CD14-positive monocyte (primary cell): ENCODE data around the gene TEN1. TPM values are rescaled to one million over a fixed set of nuclear protein-coding genes. Genes with fewer than 3 reads are reported as not detected.

Experiments used
- DNase-seq, 3 donors: peaks; one replicate each; pipeline ENCODE4 v3.0.0-alpha.2; 2011 to 2022
- H2AFZ ChIP-seq: 2 replicates; pipeline ENCODE4 v1.6.0; 2012; ENCODE audit warnings: mild to moderate bottlenecking, low read depth, low read length, inconsistent platforms; ENCODE audit not compliant: insufficient read depth, poor library complexity, severe bottlenecking
- H3K27ac ChIP-seq, 2 donors: 1 replicate in 1 of 2; 2 replicates in 1 of 2; pipeline ENCODE4 v1.5.1; 2012 to 2013; ENCODE audit warnings: low read length in 2 of 2, control low read depth in 1 of 2, inconsistent platforms in 1 of 2, low read depth in 1 of 2, mild to moderate bottlenecking in 1 of 2
- H3K27me3 ChIP-seq, 2 donors: one replicate each; pipeline versions ENCODE4 v1.6.0 to v1.6.1; 2011 to 2013; ENCODE audit warnings: low read length in 2 of 2; ENCODE audit not compliant: control insufficient read depth in 2 of 2, insufficient read depth in 2 of 2
- H3K36me3 ChIP-seq, 2 donors: replicated peaks in 1 of 2; 1 replicate in 1 of 2; 2 replicates in 1 of 2; pipeline versions ENCODE4 v1.5.1 to v1.6.1; 2012 to 2013; ENCODE audit warnings: low read length in 2 of 2, control low read depth in 1 of 2, inconsistent platforms in 1 of 2, mild to moderate bottlenecking in 1 of 2; ENCODE audit not compliant: insufficient read depth in 2 of 2, control insufficient read depth in 1 of 2
- H3K4me1 ChIP-seq, 2 donors: 1 replicate in 1 of 2; 2 replicates in 1 of 2; pipeline versions ENCODE4 v1.5.1 to v1.6.1; 2012 to 2013; ENCODE audit warnings: low read length in 2 of 2, control low read depth in 1 of 2, inconsistent platforms in 1 of 2, mild to moderate bottlenecking in 1 of 2, moderate library complexity in 1 of 2; ENCODE audit not compliant: insufficient read depth in 2 of 2, control insufficient read depth in 1 of 2
- H3K4me2 ChIP-seq: replicated peaks from 2 replicates; pipeline ENCODE3; 2012; ENCODE audit warnings: low read length, moderate library complexity, mild to moderate bottlenecking; ENCODE audit not compliant: poor library complexity, severe bottlenecking; ENCODE audit errors: extremely low read depth
- H3K4me3 ChIP-seq, 3 experiments: fragments of 200-600 bp in 1 of 3; sonication (generic) in 1 of 3; replicated peaks in 1 of 3; 1 replicate in 2 of 3; 2 replicates in 1 of 3; pipeline ENCODE4 v1.5.1; 2011 to 2013; ENCODE audit warnings: low read length in 3 of 3, mild to moderate bottlenecking in 3 of 3, control low read depth in 2 of 3, low read depth in 2 of 3, inconsistent platforms in 1 of 3, moderate library complexity in 1 of 3
- H3K79me2 ChIP-seq: 2 replicates; pipeline ENCODE4 v1.6.0; 2012; ENCODE audit warnings: mild to moderate bottlenecking, control low read depth, inconsistent platforms, low read length, moderate library complexity; ENCODE audit not compliant: insufficient read depth
- H3K9ac ChIP-seq: 2 replicates; pipeline ENCODE4 v1.6.0; 2017; ENCODE audit warnings: low read length, mild to moderate bottlenecking; ENCODE audit not compliant: insufficient read depth, poor library complexity, severe bottlenecking
- H3K9me3 ChIP-seq, 2 donors: replicated peaks in 1 of 2; 1 replicate in 1 of 2; 2 replicates in 1 of 2; pipeline versions ENCODE4 v1.5.1 to v1.6.1; 2012 to 2013; ENCODE audit warnings: low read length in 2 of 2, control low read depth in 1 of 2; ENCODE audit not compliant: control insufficient read depth in 1 of 2, insufficient read depth in 1 of 2
- H4K20me1 ChIP-seq: 2 replicates; pipeline ENCODE4 v1.6.0; 2012; ENCODE audit warnings: mild to moderate bottlenecking, low read length, control low read depth, moderate library complexity; ENCODE audit not compliant: insufficient read depth
- H3K27ac Mint-ChIP-seq, 7 donors: one replicate each; pipeline ENCODE4 v1.8.0; 2020; ENCODE audit warnings: mild to moderate bottlenecking in 7 of 7, mixed read lengths in 7 of 7, moderate library complexity in 6 of 7, inconsistent platforms in 2 of 7
- H3K27me3 Mint-ChIP-seq, 3 donors: one replicate each; pipeline ENCODE4 v1.8.0; 2021 to 2022; ENCODE audit warnings: low read depth in 3 of 3, mild to moderate bottlenecking in 3 of 3, mixed read lengths in 3 of 3, moderate library complexity in 3 of 3, inconsistent platforms in 1 of 3
- H3K36me3 Mint-ChIP-seq, 2 donors: one replicate each; pipeline ENCODE4 v1.8.0; 2020; ENCODE audit warnings: mixed read lengths in 2 of 2, inconsistent platforms in 1 of 2, mild to moderate bottlenecking in 1 of 2
- H3K4me1 Mint-ChIP-seq: one replicate; pipeline ENCODE4 v1.8.0; 2020; ENCODE audit warnings: mild to moderate bottlenecking, mixed read lengths
- H3K4me3 Mint-ChIP-seq, 2 donors: one replicate each; pipeline ENCODE4 v1.8.0; 2020; ENCODE audit warnings: mild to moderate bottlenecking in 2 of 2, mixed read lengths in 2 of 2, moderate library complexity in 1 of 2
- H3K9me3 Mint-ChIP-seq, 7 donors: one replicate each; pipeline ENCODE4 v1.8.0; 2020 to 2022; ENCODE audit warnings: mixed read lengths in 7 of 7, mild to moderate bottlenecking in 6 of 7, moderate library complexity in 6 of 7, inconsistent platforms in 2 of 7
- CTCF ChIP-seq: fragments of 200-600 bp; IDR thresholded peaks from one replicate; pipeline ENCODE4 v1.8.0; 2022; ENCODE audit warnings: antibody characterized with exemption, mild to moderate bottlenecking
- WGBS: methylation state at CpG from one replicate; pipeline ENCODE4 v1.1.5; 2013; ENCODE audit warnings: missing lambda C conversion rate; ENCODE audit not compliant: insufficient coverage; 5-methylcytosine and 5-hydroxymethylcytosine counted together
- intact Hi-C, 2 donors: fragments of 100-400 bp; cut with micrococcal nuclease; formaldehyde crosslinking; loops; one replicate each; pipeline versions ENCODE4 v1.15.0 to v1.15.1; 2023
- polyA plus RNA-seq, 3 donors: library from polyadenylated mRNA; depleted of rRNA in 1 of 3; unstranded in 2 of 3; stranded (reverse) in 1 of 3; fragments of 300-500 nt in 2 of 3; fragments of >200 nt in 1 of 3; fragmentation: Illumina TruSeq in 2 of 3; gene quantifications; 1 replicate in 2 of 3; 2 replicates in 1 of 3; pipeline ENCODE4 v1.2.3, GENCODE V29; 2012 to 2021

The TEN1 gene
- polyA plus RNA-seq, 3 donors = 22.4 to 37.2 (median 31.3) TPM

- Mint-ChIP-seq H3K4me3 (no peak within 1 kb of the TSS), H3K36me3 (peaks cover 30 to 51% of the 10 kb centered on the region in 2 donors), H3K9me3 (no peaks in the 10 kb centered on the region), H3K27ac (peak within 1 kb of the TSS in 3 of 7 donors; percentile 6 to 23 (median 14)), H3K27me3 (peaks cover 0 to 2% (median 0%) of the 10 kb centered on the region in 3 donors), H3K4me1 (peaks cover 20% of the 10 kb centered on the region)
- intact Hi-C loops = no loop called here
- no peak for DNase-seq
- H3K79me2 ChIP-seq = no peaks in the 10 kb centered on the region
- no peak within 1 kb of the TSS for H3K4me3 ChIP-seq
- no peak within 1 kb of the TSS for H3K27ac ChIP-seq
- H3K36me3 ChIP-seq = peaks cover 7 to 41% of the 10 kb centered on the region in 2 donors
- no peak within 1 kb of the TSS for H2AFZ ChIP-seq
- H3K4me2 ChIP-seq = no peak within 1 kb of the TSS
- 93% methylated on average over 18 of the region's 21 CpGs for WGBS
- no peaks in the 10 kb centered on the region for H4K20me1 ChIP-seq
- no peaks in the 10 kb centered on the region for H3K27me3 ChIP-seq
- H3K4me1 ChIP-seq = peaks cover 21 to 24% of the 10 kb centered on the region in 2 donors
- TF ChIP-seq CTCF = peak; percentile 71
- no peaks in the 10 kb centered on the region for H3K9me3 ChIP-seq
- H3K9ac ChIP-seq = no peak within 1 kb of the TSS
Measured at GRCh38 chr17:76000755-76001521, 21.9 kb downstream of the TEN1 start, which contains the start of gene CDK3. Gene CDK3 (plus strand): TSS chr17:76000855. CDS start chr17:76001426, 571 bp downstream.

GRCh38 chr17:76002100-76002499 lies 23.1 kb downstream of the TEN1 start:
- Histone ChIP-seq H3K4me2 (no peak overlapping the region), H3K27ac (no peak overlapping the region), H3K9ac (no peak overlapping the region), H3K36me3 (peaks cover 7 to 41% of the 10 kb centered on the region in 2 donors), H4K20me1 (no peaks in the 10 kb centered on the region), H3K4me3 (no peak overlapping the region), H3K79me2 (no peaks in the 10 kb centered on the region), H2AFZ (no peak overlapping the region), H3K9me3 (no peaks in the 10 kb centered on the region), H3K4me1 (peaks cover 13 to 14% of the 10 kb centered on the region in 2 donors), H3K27me3 (no peaks in the 10 kb centered on the region)
- H3K27me3 Mint-ChIP-seq = no peaks in the 10 kb centered on the region
- intact Hi-C loops = no loop called here
- peaks cover 30 to 59% of the 10 kb centered on the region in 2 donors for H3K36me3 Mint-ChIP-seq
- no peak for DNase-seq
- no peak for TF ChIP-seq CTCF
- over 99% methylated on average over 10 of the region's 12 CpGs for WGBS
- peaks cover 13% of the 10 kb centered on the region for H3K4me1 Mint-ChIP-seq
- H3K9me3 Mint-ChIP-seq = no peaks in the 10 kb centered on the region
- peak overlapping the region in 1 of 7 donors; percentile 7 for H3K27ac Mint-ChIP-seq
- H3K4me3 Mint-ChIP-seq = no peak overlapping the region
